ENCODE results near the gene ZDHHC14.
A peak's percentile ranks its signal among the peaks of the same experiment; 100 is the strongest.

Gene ZDHHC14

GRCh38 chr6:157665180-157665579, 284.2 kb downstream of the ZDHHC14 start:
- DNase-seq (ENCODE audit: low read depth in 2 of 2) = no peak

- no peak for DNase-seq (ENCODE audit: low read depth in 2 of 2)
Measured at GRCh38 chr6:157666729-157667128, 285.7 kb downstream of the ZDHHC14 start.

GRCh38 chr6:157667211-157668008, 286.4 kb downstream of the ZDHHC14 start:
- DNase-seq (ENCODE audit: low read depth in 2 of 2) = peak; percentile 11 to 13

- DNase-seq (ENCODE audit: low read depth in 2 of 2) = no peak
Measured at GRCh38 chr6:157668009-157668401, 287.0 kb downstream of the ZDHHC14 start.

- no peak for DNase-seq (ENCODE audit: low read depth in 2 of 2)
Measured at GRCh38 chr6:157668713-157669112, 287.7 kb downstream of the ZDHHC14 start.

- DNase-seq (ENCODE audit: low read depth in 2 of 2) = no peak
Measured at GRCh38 chr6:157669323-157669722, 288.3 kb downstream of the ZDHHC14 start.

GRCh38 chr6:157669747-157670216, 288.8 kb downstream of the ZDHHC14 start:
- DNase-seq (ENCODE audit: low read depth in 2 of 2) = no peak

GRCh38 chr6:157670466-157671186, 289.6 kb downstream of the ZDHHC14 start:
- no peak for DNase-seq (ENCODE audit: low read depth in 2 of 2)

- no peak for DNase-seq (ENCODE audit: low read depth in 2 of 2)
Measured at GRCh38 chr6:157672726-157673412, 291.9 kb downstream of the ZDHHC14 start.

- no peak for DNase-seq (ENCODE audit: low read depth in 2 of 2)
Measured at GRCh38 chr6:157673596-157673995, 292.6 kb downstream of the ZDHHC14 start.

- no peak for DNase-seq (ENCODE audit: low read depth in 2 of 2)
Measured at GRCh38 chr6:157674061-157674460, 293.1 kb downstream of the ZDHHC14 start.

- DNase-seq (ENCODE audit: low read depth in 2 of 2) = no peak
Measured at GRCh38 chr6:157675831-157676230, 294.8 kb downstream of the ZDHHC14 start.

GRCh38 chr6:157676241-157676640, 295.3 kb downstream of the ZDHHC14 start:
- no peak for DNase-seq (ENCODE audit: low read depth in 2 of 2)

- no peak for DNase-seq (ENCODE audit: low read depth in 2 of 2)
Measured at GRCh38 chr6:157677235-157677634, 296.2 kb downstream of the ZDHHC14 start.

- DNase-seq (ENCODE audit: low read depth in 2 of 2) = no peak
Measured at GRCh38 chr6:157679605-157680580, 298.9 kb downstream of the ZDHHC14 start.

GRCh38 chr6:157681041-157681650, 300.2 kb downstream of the ZDHHC14 start:
- no peak for DNase-seq (ENCODE audit: low read depth in 2 of 2)

- DNase-seq (ENCODE audit: low read depth in 2 of 2) = no peak
Measured at GRCh38 chr6:157682856-157683481, 302.0 kb downstream of the ZDHHC14 start.

GRCh38 chr6:157683707-157684106, 302.7 kb downstream of the ZDHHC14 start:
- DNase-seq (ENCODE audit: low read depth in 2 of 2) = no peak

- DNase-seq (ENCODE audit: low read depth in 2 of 2) = no peak
Measured at GRCh38 chr6:157684620-157685299, 303.8 kb downstream of the ZDHHC14 start.
